Adrenal gland (tissue), 12 donors: Measurements from ENCODE around the gene PPP2R3B. TPM values are rescaled to one million over a fixed set of nuclear protein-coding genes. Genes with fewer than 3 reads are reported as not detected.
"Not testable (repeated sequence)": the region's sequence is repeated elsewhere in the genome, so short reads cannot be mapped to it uniquely, and the experiment has no call there.

Experiments
- DNase-seq, 7 donors: peaks; one replicate each; pipeline ENCODE4 v3.0.0-alpha.2; 2019 to 2020
- H3K27ac ChIP-seq, 5 donors: fragments of 200-600 bp; sonication (generic) in 4 of 5; 1 replicate in 3 of 5; 2 replicates in 2 of 5; pipeline versions ENCODE4 v1.5.1 to v1.8.0; 2016 to 2020; ENCODE audit warnings: mild to moderate bottlenecking in 1 of 5
- H3K27me3 ChIP-seq: fragments of 200-600 bp; 2 replicates; pipeline ENCODE4 v1.8.0; 2021
- H3K36me3 ChIP-seq, 2 donors: fragments of 200-600 bp; replicated peaks in 1 of 2; 1 replicate in 1 of 2; 2 replicates in 1 of 2; pipeline versions ENCODE4 v1.5.1 to v1.8.0; 2018 to 2022
- H3K4me1 ChIP-seq, 2 donors: fragments of 200-600 bp; replicated peaks in 1 of 2; 1 replicate in 1 of 2; 2 replicates in 1 of 2; pipeline versions ENCODE4 v1.5.1 to v1.8.0; 2018 to 2021
- H3K4me3 ChIP-seq, 4 donors: fragments of 200-600 bp; sonication (generic) in 3 of 4; one replicate each; pipeline ENCODE4 v1.5.1; 2016 to 2018
- H3K9me3 ChIP-seq, 3 donors: fragments of 200-600 bp; sonication (generic) in 1 of 3; replicated peaks in 1 of 3; 1 replicate in 2 of 3; 2 replicates in 1 of 3; pipeline versions ENCODE4 v1.5.1 to v1.8.0; 2016 to 2021
- CTCF ChIP-seq, 6 experiments: fragments of 450-650 bp in 4 of 6; fragments of 200-600 bp in 2 of 6; sonication (generic) in 1 of 6; IDR thresholded peaks; 1 replicate in 5 of 6; 2 replicates in 1 of 6; pipeline versions ENCODE4 v1.5.1 to v1.8.0; 2016 to 2021; ENCODE audit warnings: antibody characterized with exemption in 6 of 6, mild to moderate bottlenecking in 2 of 6, moderate library complexity in 1 of 6
- POLR2A ChIP-seq, 2 donors: fragments of 450-650 bp; IDR thresholded peaks; one replicate each; pipeline ENCODE4 v1.6.1; 2017; ENCODE audit warnings: antibody characterized with exemption in 2 of 2, mild to moderate bottlenecking in 2 of 2, moderate library complexity in 1 of 2
- WGBS, 4 donors: extraction: QIAGEN DNeasy Blood & Tissue Kit in 2 of 4; methylation state at CpG; one replicate each; pipeline versions ENCODE4 v1.1.5 to v1.1.7; 2013 to 2017; 5-methylcytosine and 5-hydroxymethylcytosine counted together
- intact Hi-C, 2 donors: fragments of 100-400 bp; cut with DNase I; formaldehyde crosslinking; loops; one replicate each; pipeline versions ENCODE4 v1.14.1 to v1.15.0; 2022 to 2023
- polyA plus RNA-seq, 3 donors: library from polyadenylated mRNA; stranded (reverse); fragments of 200-250 nt in 2 of 3; fragments of 350-450 nt in 1 of 3; fragmentation: Illumina TruSeq in 1 of 3; extraction: RNeasy Lipid Tissue Mini Kit (QIAGEN cat#74804) in 1 of 3; gene quantifications; one replicate each; pipeline ENCODE4 v1.2.3, GENCODE V29; 2013 to 2014
- total RNA-seq, 9 donors: library from RNA; depleted of rRNA in 4 of 9; stranded (reverse); fragments of >200 nt in 4 of 9; fragments of 120-200 nt in 1 of 9; fragmentation: NEBNext Ultra II Directional in 1 of 9; extraction: Animal tissue kit (Norgen Biotek cat#: 25700) in 1 of 9; gene quantifications; one replicate each; pipeline versions ENCODE4 v1.1.0 to v1.2.4, GENCODE V29; 2013 to 2023
- donor health status: healthy with polysubstance abuse.
- donor health status: Bipolar disorder and iron deficiency.
- donor health status: DM: yes; HTN: yes; CAD: no.
- donor health status: DM: no; HTN: no; CAD: no.
- donor health status: DM: no; HTN: no; CAD: no.
- donor health status: DM: yes; HTN: yes; CAD: no.

PPP2R3B gene
- total and polyA plus RNA-seq, 12 donors: 2.1 to 112 (median 14.2) TPM

DNA sequence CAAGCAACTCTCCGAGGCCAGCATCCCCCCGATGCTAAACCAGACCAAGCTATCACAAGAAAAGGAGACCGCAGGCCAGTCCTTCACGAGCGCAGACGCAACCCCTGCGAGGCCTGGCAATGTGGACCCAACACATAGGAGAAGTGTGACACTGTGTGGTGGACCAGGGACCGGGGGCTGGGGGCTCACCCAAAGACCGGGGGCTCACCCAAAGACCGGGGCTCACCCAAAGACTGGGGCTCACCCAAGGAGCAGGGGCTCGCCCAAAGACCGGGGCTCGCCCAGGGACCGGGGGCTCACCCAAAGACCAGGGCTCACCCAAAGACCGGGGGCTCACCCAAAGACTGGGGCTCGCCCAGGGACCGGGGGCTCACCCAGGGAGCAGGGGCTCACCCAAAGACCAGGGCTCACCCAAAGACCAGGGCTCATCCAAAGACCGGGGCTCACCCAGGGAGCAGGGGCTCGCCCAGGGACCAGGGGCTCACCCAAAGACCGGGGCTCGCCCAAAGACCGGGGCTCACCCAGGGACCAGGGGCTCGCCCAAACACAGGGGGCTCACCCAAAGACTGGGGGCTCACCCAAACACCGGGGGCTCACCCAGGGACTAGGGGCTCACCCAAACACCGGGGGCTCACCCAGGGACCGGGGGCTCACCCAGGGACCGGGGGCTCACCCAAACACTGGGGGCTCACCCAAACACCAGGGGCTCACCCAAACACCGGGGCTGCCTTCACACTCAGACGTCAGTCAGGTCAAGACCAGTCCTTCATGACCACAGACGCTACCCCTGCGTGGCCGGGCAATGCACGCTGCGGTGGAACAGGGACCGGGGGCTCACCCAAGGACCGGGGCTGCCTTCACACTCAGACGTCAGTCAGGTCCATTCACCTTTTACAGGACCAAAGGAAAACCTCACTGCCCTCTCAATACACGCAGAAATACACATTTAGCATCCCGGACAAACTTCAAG is 32.9 kb downstream of the PPP2R3B start:
- intact Hi-C loops: no loop called here
- Histone ChIP-seq H3K27ac (no peak overlapping the region), H3K4me1 (peaks cover 3 to 6% of the 10 kb centered on the region in 2 donors), H3K4me3 (no peak overlapping the region), H3K9me3 (no peaks in the 10 kb centered on the region), H3K36me3 (no peaks in the 10 kb centered on the region), H3K27me3 (no peaks in the 10 kb centered on the region)
- no peak for TF ChIP-seq CTCF (IDR thresholded peaks at IDR 0.05)
- no peak for TF ChIP-seq POLR2A (IDR thresholded peaks at IDR 0.05)
- DNase-seq: peak in 1 of 7 donors; percentile 8
- 94 to 97% (median 96%) methylated on average over 14 to 39 of the region's 39 CpGs for WGBS, 4 donors

GRCh38 chrX:352582-353314 is 34.0 kb downstream of the PPP2R3B start:
- H3K4me3 ChIP-seq: no peak overlapping the region
- H3K36me3 ChIP-seq: no peaks in the 10 kb centered on the region
- 96 to 97% (median 97%) methylated on average over 30 to 39 of the region's 39 CpGs for WGBS, 4 donors
- peak in 1 of 7 donors; percentile 3 for DNase-seq
- TF ChIP-seq POLR2A (IDR thresholded peaks at IDR 0.05) (no peak), CTCF (IDR thresholded peaks at IDR 0.05) (no peak)
- intact Hi-C loops: no loop called here
- peaks cover 3 to 11% of the 10 kb centered on the region in 2 donors for H3K4me1 ChIP-seq
- no peaks in the 10 kb centered on the region for H3K27me3 ChIP-seq
- no peaks in the 10 kb centered on the region for H3K9me3 ChIP-seq
- H3K27ac ChIP-seq: no peak overlapping the region

DNA sequence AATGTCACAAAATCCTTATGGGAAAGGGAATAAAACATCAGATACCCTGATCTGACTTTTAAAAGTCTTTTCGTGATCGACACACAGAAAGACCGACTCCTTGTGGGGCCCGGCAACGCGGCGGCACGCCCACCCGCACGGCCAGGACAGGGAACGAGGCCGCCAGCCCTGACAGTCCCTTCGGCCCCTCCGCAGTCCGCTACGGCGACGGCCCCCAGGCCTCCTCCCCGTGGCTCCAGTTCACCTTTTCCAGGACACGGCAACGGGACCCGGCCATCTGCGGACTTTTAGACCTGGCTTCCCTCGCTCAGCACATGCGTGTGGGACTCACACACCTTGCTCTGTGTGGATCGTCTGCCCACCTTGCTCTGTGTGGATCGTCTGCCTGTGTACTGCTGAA is 34.5 kb downstream of the PPP2R3B start:
- no peak for DNase-seq
- 96 to 97% (median 97%) methylated on average over 21 to 27 of the region's 27 CpGs for WGBS, 4 donors
- H3K27ac ChIP-seq: no peak overlapping the region
- H3K4me3 ChIP-seq: no peak overlapping the region
- TF ChIP-seq POLR2A (IDR thresholded peaks at IDR 0.05): no peak
- TF ChIP-seq CTCF (IDR thresholded peaks at IDR 0.05): no peak
- peaks cover 3 to 11% of the 10 kb centered on the region in 2 donors for H3K4me1 ChIP-seq
- H3K9me3 ChIP-seq: no peaks in the 10 kb centered on the region
- no peaks in the 10 kb centered on the region for H3K36me3 ChIP-seq
- H3K27me3 ChIP-seq: no peaks in the 10 kb centered on the region
- intact Hi-C loops: no loop called here

DNA sequence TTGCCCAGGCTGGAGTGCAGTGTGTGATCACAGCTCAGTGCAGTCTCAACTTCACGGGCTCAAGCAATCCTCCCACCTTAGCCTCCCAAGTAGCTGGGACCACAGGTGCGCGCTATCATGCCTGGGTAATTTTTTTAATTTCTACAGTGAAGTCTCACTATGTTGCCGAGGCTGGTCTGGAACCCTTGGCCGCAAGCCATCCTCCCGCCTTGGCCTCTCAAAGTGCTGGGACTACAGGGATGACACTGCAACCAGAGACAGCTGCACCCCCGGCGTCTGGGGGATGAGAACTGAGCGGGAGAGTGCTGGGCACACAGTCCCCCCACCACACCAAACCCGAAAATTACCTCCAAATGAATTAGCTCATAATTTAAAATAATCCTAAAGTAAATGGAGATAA is 35.0 kb downstream of the PPP2R3B start:
- 93 to 97% (median 96%) methylated on average over 9 to 10 of the region's 10 CpGs for WGBS, 4 donors
- Histone ChIP-seq H3K9me3 (no peaks in the 10 kb centered on the region), H3K4me1 (peaks cover 3 to 11% of the 10 kb centered on the region in 2 donors), H3K4me3 (no peak overlapping the region), H3K27me3 (no peaks in the 10 kb centered on the region), H3K36me3 (no peaks in the 10 kb centered on the region), H3K27ac (no peak overlapping the region)
- intact Hi-C loops: no loop called here
- DNase-seq: no peak
- TF ChIP-seq CTCF (IDR thresholded peaks at IDR 0.05) (no peak), POLR2A (IDR thresholded peaks at IDR 0.05) (no peak)

DNA sequence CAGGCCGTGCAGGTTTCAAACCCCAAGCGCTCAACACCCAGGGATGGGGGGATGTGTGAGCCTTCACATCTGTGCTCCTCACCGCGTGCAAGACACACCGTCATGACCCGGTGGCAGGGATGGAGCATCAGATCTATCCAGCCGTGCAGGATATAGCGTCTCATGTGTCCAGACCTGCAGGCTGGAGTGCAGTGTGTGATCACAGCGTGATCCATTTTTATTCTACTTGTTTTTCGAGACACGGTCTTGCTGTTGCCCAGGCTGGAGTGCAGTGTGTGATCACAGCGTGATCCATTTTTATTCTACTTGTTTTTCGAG is 35.4 kb downstream of the PPP2R3B start:
- 93 to 98% (median 97%) methylated on average over 10 to 13 of the region's 13 CpGs for WGBS, 4 donors
- H3K27ac ChIP-seq, H3K27me3 ChIP-seq, DNase-seq, intact Hi-C loops, H3K9me3 ChIP-seq, H3K4me3 ChIP-seq, H3K36me3 ChIP-seq: not testable (repeated sequence)
- peaks cover 3 to 11% of the 10 kb centered on the region in 2 donors for H3K4me1 ChIP-seq
